Esophagus muscularis mucosa (tissue), 4 donors: ENCODE measurements around the gene ROBO2. TPM values are rescaled to one million over a fixed set of nuclear protein-coding genes. Genes with fewer than 3 reads are reported as not detected.

Experiments
- DNase-seq: peaks from one replicate; pipeline ENCODE4 v3.0.0-alpha.2; 2017; ENCODE audit errors: extremely low spot score
- H3K27ac ChIP-seq, 4 donors: fragments of 200-600 bp; sonication (generic); replicated peaks in 1 of 4; 1 replicate in 3 of 4; 2 replicates in 1 of 4; pipeline ENCODE4 v1.5.1; 2016 to 2019; ENCODE audit warnings: mild to moderate bottlenecking in 1 of 4
- H3K27me3 ChIP-seq, 4 donors: fragments of 200-600 bp; sonication (generic); one replicate each; pipeline versions ENCODE4 v1.5.1 to v1.6.0; 2016 to 2019
- H3K36me3 ChIP-seq, 4 donors: fragments of 200-600 bp; sonication (generic); one replicate each; pipeline ENCODE4 v1.5.1; 2016 to 2019
- H3K4me1 ChIP-seq, 4 donors: fragments of 200-600 bp; sonication (generic); one replicate each; pipeline ENCODE4 v1.5.1; 2016 to 2019
- H3K4me3 ChIP-seq, 4 donors: fragments of 200-600 bp; sonication (generic); 1 replicate in 2 of 4; 2 replicates in 2 of 4; pipeline ENCODE4 v1.5.1; 2016 to 2019; ENCODE audit warnings: mild to moderate bottlenecking in 4 of 4, moderate library complexity in 1 of 4
- H3K9me3 ChIP-seq, 4 donors: fragments of 200-600 bp; sonication (generic); 1 replicate in 3 of 4; 2 replicates in 1 of 4; pipeline ENCODE4 v1.5.1; 2016 to 2019
- CTCF ChIP-seq, 3 experiments: fragments of 200-600 bp in 2 of 3; fragments of 450-650 bp in 1 of 3; sonication (generic) in 2 of 3; IDR thresholded peaks; one replicate each; pipeline ENCODE4 v1.5.1; 2017 to 2019; ENCODE audit warnings: antibody characterized with exemption in 3 of 3, mild to moderate bottlenecking in 2 of 3, moderate library complexity in 1 of 3
- EP300 ChIP-seq: sonication (generic); formaldehyde crosslinking; IDR thresholded peaks from one replicate; pipeline ENCODE4 v1.6.1; 2017; ENCODE audit warnings: antibody characterized with exemption
- POLR2A ChIP-seq: fragments of 450-650 bp; IDR thresholded peaks from one replicate; pipeline ENCODE4 v1.6.1; 2017; ENCODE audit warnings: antibody characterized with exemption, moderate library complexity, mild to moderate bottlenecking, low read depth
- POLR2AphosphoS5 ChIP-seq, 2 donors: sonication (generic); formaldehyde crosslinking; IDR thresholded peaks; one replicate each; pipeline ENCODE4 v1.6.1; 2017; ENCODE audit warnings: antibody characterized with exemption in 2 of 2
- WGBS: methylation state at CpG from one replicate; pipeline ENCODE4 v1.1.5; 2018; 5-methylcytosine and 5-hydroxymethylcytosine counted together
- intact Hi-C: fragments of 100-400 bp; cut with DNase I; formaldehyde crosslinking; loops from one replicate; pipeline ENCODE4 v1.15.1; 2023
- total RNA-seq, 4 donors: library from RNA; depleted of rRNA; stranded (reverse); fragments of >200 nt; gene quantifications; one replicate each; pipeline versions ENCODE4 v1.1.0 to v1.2.1, GENCODE V29; 2016

ROBO2 gene
- total RNA-seq, 4 donors from 2014 or later, result 0.83 to 2.1 (median 1.3) TPM

GRCh38 chr3:77602722-77603121, 562.8 kb downstream of the ROBO2 start:
- no peaks in the 10 kb centered on the region for H3K36me3 ChIP-seq
- H3K4me3 ChIP-seq, result no peak overlapping the region
- intact Hi-C loops, result no loop called here
- no peak overlapping the region for H3K27ac ChIP-seq
- DNase-seq, result no peak
- no peak for TF ChIP-seq POLR2A
- TF ChIP-seq POLR2AphosphoS5 (IDR thresholded peaks at IDR 0.05), result no peak
- TF ChIP-seq CTCF (IDR thresholded peaks at IDR 0.05), result no peak
- no peak for TF ChIP-seq EP300
- WGBS, result 85% methylated on average over 3 of the region's 3 CpGs
- no peaks in the 10 kb centered on the region for H3K9me3 ChIP-seq
- no peaks in the 10 kb centered on the region for H3K4me1 ChIP-seq
- H3K27me3 ChIP-seq, result no peaks in the 10 kb centered on the region

GRCh38 chr3:77605308-77605707, 565.4 kb downstream of the ROBO2 start:
- Histone ChIP-seq H3K4me1 (no peaks in the 10 kb centered on the region), H3K9me3 (no peaks in the 10 kb centered on the region), H3K27ac (no peak overlapping the region), H3K27me3 (no peaks in the 10 kb centered on the region), H3K36me3 (no peaks in the 10 kb centered on the region), H3K4me3 (no peak overlapping the region)
- intact Hi-C loops, result no loop called here
- TF ChIP-seq POLR2A (no peak), EP300 (no peak), CTCF (IDR thresholded peaks at IDR 0.05) (no peak), POLR2AphosphoS5 (IDR thresholded peaks at IDR 0.05) (no peak)
- DNase-seq, result no peak
- 67% methylated on average over 2 of the region's 2 CpGs for WGBS

GRCh38 chr3:77605865-77606264, 566.0 kb downstream of the ROBO2 start:
- Histone ChIP-seq H3K27ac (no peak overlapping the region), H3K36me3 (no peaks in the 10 kb centered on the region), H3K27me3 (no peaks in the 10 kb centered on the region), H3K9me3 (no peaks in the 10 kb centered on the region), H3K4me3 (no peak overlapping the region), H3K4me1 (no peaks in the 10 kb centered on the region)
- no peak for DNase-seq
- TF ChIP-seq POLR2AphosphoS5 (IDR thresholded peaks at IDR 0.05) (no peak), EP300 (no peak), CTCF (IDR thresholded peaks at IDR 0.05) (no peak), POLR2A (no peak)
- intact Hi-C loops, result no loop called here
- WGBS, result 80% methylated on average over 1 of the region's 1 CpG

GRCh38 chr3:77606372-77606771, 566.5 kb downstream of the ROBO2 start:
- no peaks in the 10 kb centered on the region for H3K4me1 ChIP-seq
- H3K27ac ChIP-seq, result no peak overlapping the region
- intact Hi-C loops, result no loop called here
- no peak for TF ChIP-seq POLR2AphosphoS5 (IDR thresholded peaks at IDR 0.05)
- TF ChIP-seq POLR2A, result no peak
- no peak for TF ChIP-seq EP300
- TF ChIP-seq CTCF (IDR thresholded peaks at IDR 0.05), result no peak
- no peak overlapping the region for H3K4me3 ChIP-seq
- no peaks in the 10 kb centered on the region for H3K9me3 ChIP-seq
- WGBS, result 78% methylated on average over 2 of the region's 2 CpGs
- H3K27me3 ChIP-seq, result no peaks in the 10 kb centered on the region
- DNase-seq, result no peak
- H3K36me3 ChIP-seq, result no peaks in the 10 kb centered on the region

GRCh38 chr3:77618686-77619085, 578.8 kb downstream of the ROBO2 start:
- intact Hi-C loops, result no loop called here
- no peak overlapping the region for H3K4me3 ChIP-seq
- no peaks in the 10 kb centered on the region for H3K4me1 ChIP-seq
- no peaks in the 10 kb centered on the region for H3K36me3 ChIP-seq
- no peak for DNase-seq
- no peaks in the 10 kb centered on the region for H3K9me3 ChIP-seq
- H3K27ac ChIP-seq, result no peak overlapping the region
- TF ChIP-seq CTCF (IDR thresholded peaks at IDR 0.05) (no peak), POLR2AphosphoS5 (IDR thresholded peaks at IDR 0.05) (no peak), POLR2A (no peak), EP300 (no peak)
- no peaks in the 10 kb centered on the region for H3K27me3 ChIP-seq
- 71% methylated on average over 3 of the region's 3 CpGs for WGBS
